WTC11 (cell line): ENCODE data around the gene AKAP7.

ENCODE experiments used
- CREM ChIP-seq: sonication (generic); formaldehyde crosslinking; IDR thresholded peaks from 2 replicates; pipeline ENCODE4 v1.8.1; 2022; ENCODE audit warnings: mild to moderate bottlenecking, missing genetic modification reagents, moderate library complexity
- CTCF ChIP-seq: fragments of 200-600 bp; IDR thresholded peaks from 2 replicates; pipeline ENCODE4 v1.8.0; 2022; ENCODE audit warnings: antibody characterized with exemption
- E2F4 ChIP-seq: sonication (generic); formaldehyde crosslinking; IDR thresholded peaks from 2 replicates; pipeline ENCODE4 v1.8.1; 2022; ENCODE audit warnings: low read depth, mild to moderate bottlenecking, moderate library complexity, missing genetic modification reagents, borderline replicate concordance
- ELF4 ChIP-seq: sonication (generic); formaldehyde crosslinking; IDR thresholded peaks from 2 replicates; pipeline ENCODE4 v1.8.1; 2022; ENCODE audit warnings: low read depth, mild to moderate bottlenecking, moderate library complexity, missing genetic modification reagents
- ESRRA ChIP-seq: sonication (generic); formaldehyde crosslinking; IDR thresholded peaks from 2 replicates; pipeline ENCODE4 v1.8.1; 2022; ENCODE audit warnings: mild to moderate bottlenecking, missing genetic modification reagents, borderline replicate concordance
- FOXP1 ChIP-seq: sonication (generic); formaldehyde crosslinking; IDR thresholded peaks from 2 replicates; pipeline ENCODE4 v1.8.0; 2022; ENCODE audit warnings: missing genetic modification reagents, mild to moderate bottlenecking, moderate library complexity, borderline replicate concordance
- MXD4 ChIP-seq: fragments of 250-450 bp; sonication (Bioruptor Pico); IDR thresholded peaks from 2 replicates; pipeline ENCODE4 v1.8.0; 2021; ENCODE audit warnings: mild to moderate bottlenecking, moderate library complexity, borderline replicate concordance
- NR2C2 ChIP-seq: sonication (generic); formaldehyde crosslinking; IDR thresholded peaks from 2 replicates; pipeline ENCODE4 v1.8.0; 2022; ENCODE audit warnings: mild to moderate bottlenecking, missing genetic modification reagents
- STAT6 ChIP-seq: sonication (generic); formaldehyde crosslinking; conservative IDR thresholded peaks from 2 replicates; pipeline ENCODE4 v1.8.1; 2023; ENCODE audit warnings: mild to moderate bottlenecking, low read depth, missing genetic modification reagents, moderate library complexity
- USF2 ChIP-seq: sonication (generic); formaldehyde crosslinking; IDR thresholded peaks from 2 replicates; pipeline ENCODE4 v1.8.1; 2023; ENCODE audit warnings: mild to moderate bottlenecking, missing genetic modification reagents, moderate library complexity
- ZBTB21 ChIP-seq: sonication (generic); formaldehyde crosslinking; IDR thresholded peaks from 2 replicates; pipeline ENCODE4 v1.8.1; 2023; ENCODE audit warnings: mild to moderate bottlenecking, missing genetic modification reagents, borderline replicate concordance
- ZNF512 ChIP-seq: sonication (generic); formaldehyde crosslinking; IDR thresholded peaks from 2 replicates; pipeline ENCODE4 v1.8.1; 2022; ENCODE audit warnings: missing genetic modification reagents, borderline replicate concordance

GRCh38 chr6:131173680-131174079 lies 38.4 kb downstream of the AKAP7 start:
- TF ChIP-seq CTCF: no peak
- no peak for TF ChIP-seq FOXP1 (CRISPR knock-in tag)
- no peak for TF ChIP-seq STAT6
- no peak for TF ChIP-seq MXD4 (CRISPR knock-in tag)
- TF ChIP-seq NR2C2 (CRISPR knock-in tag): no peak
- TF ChIP-seq ESRRA: no peak
- TF ChIP-seq ZNF512 (CRISPR knock-in tag): no peak
- no peak for TF ChIP-seq ZBTB21 (CRISPR knock-in tag)
- no peak for TF ChIP-seq E2F4 (CRISPR knock-in tag)
- TF ChIP-seq CREM (CRISPR knock-in tag): no peak
- no peak for TF ChIP-seq ELF4 (CRISPR knock-in tag)
- no peak for TF ChIP-seq USF2
